SU-DHL-6 (cell line): Measurements from ENCODE around the gene TP73.

Experiments
- H2AFZ ChIP-seq: fragments of 200-600 bp; sonication (generic); 2 replicates; pipeline ENCODE4 v1.6.1; 2014; ENCODE audit warnings: low read depth, mild to moderate bottlenecking, moderate library complexity, mixed read lengths, antibody characterized with exemption, low read length; ENCODE audit not compliant: severe bottlenecking
- H3F3A ChIP-seq: fragments of 200-600 bp; shearing (Covaris generic); 2 replicates; pipeline ENCODE4 v1.6.0; 2016; ENCODE audit warnings: antibody characterized with exemption, mild to moderate bottlenecking; ENCODE audit not compliant: insufficient read depth
- H3K27ac ChIP-seq: fragments of 200-600 bp; sonication (generic); 2 replicates; pipeline ENCODE4 v1.5.1; 2016; ENCODE audit warnings: low read depth, mild to moderate bottlenecking, low read length, moderate library complexity, mixed read lengths
- H3K27me3 ChIP-seq: fragments of 200-600 bp; sonication (generic), shearing (Covaris generic); 2 replicates; pipeline ENCODE4 v1.6.0; 2014; ENCODE audit warnings: mild to moderate bottlenecking, low read length
- H3K36me3 ChIP-seq: fragments of 200-600 bp; sonication (generic); 2 replicates; pipeline ENCODE4 v1.6.1; 2014; ENCODE audit warnings: mild to moderate bottlenecking, low read length, mixed read lengths
- H3K4me2 ChIP-seq: fragments of 300-600, 200-600 bp; shearing (Covaris generic), sonication (generic); 2 replicates; pipeline ENCODE4 v1.6.0; 2014; ENCODE audit warnings: low read length, low read depth, mild to moderate bottlenecking; ENCODE audit not compliant: poor library complexity, severe bottlenecking
- H3K4me3 ChIP-seq: fragments of 200-600 bp; sonication (generic); 2 replicates; pipeline ENCODE4 v1.5.1; 2014; ENCODE audit warnings: antibody characterized with exemption, low read length, mild to moderate bottlenecking, mixed read lengths; ENCODE audit not compliant: insufficient read depth, poor library complexity, severe bottlenecking
- H3K79me2 ChIP-seq: fragments of 200-600 bp; sonication (generic); 2 replicates; pipeline ENCODE4 v1.6.1; 2014; ENCODE audit warnings: mild to moderate bottlenecking, low read length, moderate library complexity; ENCODE audit not compliant: insufficient read depth
- H3K9ac ChIP-seq: fragments of 200-600 bp; sonication (generic); 2 replicates; pipeline ENCODE4 v1.7.0; 2014; ENCODE audit warnings: mild to moderate bottlenecking, low read length
- H3K9me2 ChIP-seq: fragments of 200-600 bp; sonication (generic); replicated peaks from 2 replicates; pipeline ENCODE4 v1.6.1; 2014; ENCODE audit warnings: low read length; ENCODE audit not compliant: insufficient read depth
- H3K9me3 ChIP-seq: fragments of 200-600 bp; sonication (generic); 2 replicates; pipeline ENCODE4 v1.6.1; 2014; ENCODE audit warnings: low read length, mixed read lengths; ENCODE audit not compliant: insufficient read depth
- H4K20me1 ChIP-seq: fragments of 200-600 bp; sonication (generic); 2 replicates; pipeline ENCODE4 v1.6.1; 2014; ENCODE audit warnings: low read depth, mild to moderate bottlenecking, antibody characterized with exemption, low read length, moderate library complexity, mixed read lengths
- CTCF ChIP-seq: fragments of 200-600 bp; sonication (generic); IDR thresholded peaks from one replicate; pipeline ENCODE4 v1.5.1; 2017; ENCODE audit warnings: antibody characterized with exemption, mild to moderate bottlenecking, low read length, moderate library complexity; ENCODE audit not compliant: insufficient read depth, poor library complexity, severe bottlenecking
- EZH2phosphoT487 ChIP-seq: fragments of 200-600 bp; sonication (generic), shearing (Covaris generic); conservative IDR thresholded peaks from 2 replicates; pipeline ENCODE4 v1.6.1; 2018; ENCODE audit warnings: mild to moderate bottlenecking, antibody characterized with exemption, low read length, moderate library complexity, mixed read lengths

TP73 gene

GRCh38 chr1:3696689-3697088, 44.4 kb downstream of the TP73 start:
- no peaks in the 10 kb centered on the region for H3K79me2 ChIP-seq
- no peaks in the 10 kb centered on the region for H3K27me3 ChIP-seq
- no peak for TF ChIP-seq CTCF
- TF ChIP-seq EZH2phosphoT487, result no peak
- no peak overlapping the region for H2AFZ ChIP-seq
- H4K20me1 ChIP-seq, result no peaks in the 10 kb centered on the region
- H3K9ac ChIP-seq, result no peak overlapping the region
- H3K4me3 ChIP-seq, result no peak overlapping the region
- no peak overlapping the region for H3K4me2 ChIP-seq
- no peak overlapping the region for H3K27ac ChIP-seq
- no peaks in the 10 kb centered on the region for H3K9me2 ChIP-seq
- no peaks in the 10 kb centered on the region for H3F3A ChIP-seq
- no peaks in the 10 kb centered on the region for H3K36me3 ChIP-seq
- H3K9me3 ChIP-seq, result no peaks in the 10 kb centered on the region

- H3K27me3 ChIP-seq, result no peaks in the 10 kb centered on the region
- no peak overlapping the region for H3K27ac ChIP-seq
- H3K9ac ChIP-seq, result no peak overlapping the region
- H2AFZ ChIP-seq, result no peak overlapping the region
- H4K20me1 ChIP-seq, result no peaks in the 10 kb centered on the region
- H3K4me2 ChIP-seq, result no peak overlapping the region
- no peak overlapping the region for H3K4me3 ChIP-seq
- H3K36me3 ChIP-seq, result no peaks in the 10 kb centered on the region
- H3K9me2 ChIP-seq, result no peaks in the 10 kb centered on the region
- no peaks in the 10 kb centered on the region for H3K79me2 ChIP-seq
- no peak for TF ChIP-seq CTCF
- TF ChIP-seq EZH2phosphoT487, result no peak
- no peaks in the 10 kb centered on the region for H3F3A ChIP-seq
- no peaks in the 10 kb centered on the region for H3K9me3 ChIP-seq
Measured at GRCh38 chr1:3697104-3697503, 44.8 kb downstream of the TP73 start.

- Histone ChIP-seq H3K27me3 (no peaks in the 10 kb centered on the region), H4K20me1 (no peaks in the 10 kb centered on the region)
- TF ChIP-seq CTCF (no peak), EZH2phosphoT487 (no peak)
Measured at GRCh38 chr1:3697810-3698209, 45.5 kb downstream of the TP73 start.

More at GRCh38 chr1:3697810-3698209, 45.5 kb downstream of the TP73 start:
- Histone ChIP-seq H3K9me3 (no peaks in the 10 kb centered on the region), H2AFZ (no peak overlapping the region), H3K9me2 (no peaks in the 10 kb centered on the region), H3K4me2 (no peak overlapping the region), H3K27ac (no peak overlapping the region), H3K4me3 (no peak overlapping the region), H3K36me3 (no peaks in the 10 kb centered on the region), H3K79me2 (no peaks in the 10 kb centered on the region), H3F3A (no peaks in the 10 kb centered on the region), H3K9ac (no peak overlapping the region)
